Cortex of kidney (tissue), 1 donor: ENCODE measurements around the gene ENPP1.

ENCODE experiments used
- DNase-seq: peaks from one replicate; lab custom pipeline; 2025; lab: John Stamatoyannopoulos, UW

Gene ENPP1

GRCh38 chr6:131787079-131787478 is 20.7 kb upstream of the ENPP1 start:
- DNase-seq = no peak

GRCh38 chr6:131787766-131788712 is 19.8 kb upstream of the ENPP1 start:
- DNase-seq = no peak

- no peak for DNase-seq
Measured at GRCh38 chr6:131789219-131789618, 18.6 kb upstream of the ENPP1 start.

GRCh38 chr6:131791476-131791875 is 16.3 kb upstream of the ENPP1 start:
- no peak for DNase-seq

- no peak for DNase-seq
Measured at GRCh38 chr6:131792091-131792496, 15.7 kb upstream of the ENPP1 start.

- DNase-seq = no peak
Measured at GRCh38 chr6:131795366-131795765, 12.5 kb upstream of the ENPP1 start.

- no peak for DNase-seq
Measured at GRCh38 chr6:131802347-131802746, 5.5 kb upstream of the ENPP1 start.

GRCh38 chr6:131803007-131803769 is 4.6 kb upstream of the ENPP1 start:
- no peak for DNase-seq

GRCh38 chr6:131804131-131804530 is 3.7 kb upstream of the ENPP1 start:
- no peak for DNase-seq

GRCh38 chr6:131807321-131807643 is 538 bp upstream of the ENPP1 start:
- DNase-seq = no peak

GRCh38 chr6:131808460-131809269 is 845 bp downstream of the ENPP1 start:
- no peak for DNase-seq

GRCh38 chr6:131811500-131811899 is 3.7 kb downstream of the ENPP1 start:
- no peak for DNase-seq

GRCh38 chr6:131813991-131814390 is 6.2 kb downstream of the ENPP1 start:
- DNase-seq = no peak

- no peak for DNase-seq
Measured at GRCh38 chr6:131816869-131817268, 9.0 kb downstream of the ENPP1 start.

GRCh38 chr6:131819572-131820124 is 11.8 kb downstream of the ENPP1 start:
- no peak for DNase-seq

- DNase-seq = no peak
Measured at GRCh38 chr6:131821010-131821807, 13.4 kb downstream of the ENPP1 start.

GRCh38 chr6:131822119-131822518 is 14.3 kb downstream of the ENPP1 start:
- DNase-seq = no peak

GRCh38 chr6:131823276-131823902 is 15.6 kb downstream of the ENPP1 start:
- no peak for DNase-seq

GRCh38 chr6:131825946-131826345 is 18.1 kb downstream of the ENPP1 start:
- no peak for DNase-seq

GRCh38 chr6:131828080-131828479 is 20.3 kb downstream of the ENPP1 start:
- DNase-seq = no peak

GRCh38 chr6:131828951-131829350 is 21.1 kb downstream of the ENPP1 start:
- DNase-seq = no peak
